Activated naive CD4-positive, alpha-beta T cell treated with Interleukin-2 at 50 U/mL for 16 hours (primary cell): ENCODE results near the gene DGCR6L.
A peak's percentile ranks its signal among the peaks of the same experiment; 100 is the strongest.
"Not testable (repeated sequence)": the region's sequence is repeated elsewhere in the genome, so short reads cannot be mapped to it uniquely, and the experiment has no call there.

Source experiments
- DNase-seq: peaks from one replicate; pipeline ENCODE4 v3.0.0-alpha.2; 2020

The DGCR6L gene

DNA sequence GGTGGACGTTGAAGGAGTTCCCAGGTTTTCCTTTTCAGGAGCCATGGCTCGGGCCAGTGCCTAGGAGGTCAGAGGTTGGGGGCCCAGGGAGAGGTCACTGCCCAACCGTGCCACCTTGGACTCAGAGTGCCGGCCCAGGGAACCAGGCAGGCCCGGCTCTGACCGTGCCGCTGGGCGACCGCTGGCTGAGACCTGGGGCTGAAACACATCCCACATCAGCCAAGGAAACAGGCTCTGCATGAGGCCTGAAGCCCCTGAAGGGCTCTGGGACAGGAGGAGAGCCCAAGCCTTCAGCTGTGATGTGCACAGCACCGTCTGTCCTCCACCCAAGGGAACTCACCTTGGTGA lies 29.8 kb downstream of the DGCR6L start:
- no peak for DNase-seq

DNA sequence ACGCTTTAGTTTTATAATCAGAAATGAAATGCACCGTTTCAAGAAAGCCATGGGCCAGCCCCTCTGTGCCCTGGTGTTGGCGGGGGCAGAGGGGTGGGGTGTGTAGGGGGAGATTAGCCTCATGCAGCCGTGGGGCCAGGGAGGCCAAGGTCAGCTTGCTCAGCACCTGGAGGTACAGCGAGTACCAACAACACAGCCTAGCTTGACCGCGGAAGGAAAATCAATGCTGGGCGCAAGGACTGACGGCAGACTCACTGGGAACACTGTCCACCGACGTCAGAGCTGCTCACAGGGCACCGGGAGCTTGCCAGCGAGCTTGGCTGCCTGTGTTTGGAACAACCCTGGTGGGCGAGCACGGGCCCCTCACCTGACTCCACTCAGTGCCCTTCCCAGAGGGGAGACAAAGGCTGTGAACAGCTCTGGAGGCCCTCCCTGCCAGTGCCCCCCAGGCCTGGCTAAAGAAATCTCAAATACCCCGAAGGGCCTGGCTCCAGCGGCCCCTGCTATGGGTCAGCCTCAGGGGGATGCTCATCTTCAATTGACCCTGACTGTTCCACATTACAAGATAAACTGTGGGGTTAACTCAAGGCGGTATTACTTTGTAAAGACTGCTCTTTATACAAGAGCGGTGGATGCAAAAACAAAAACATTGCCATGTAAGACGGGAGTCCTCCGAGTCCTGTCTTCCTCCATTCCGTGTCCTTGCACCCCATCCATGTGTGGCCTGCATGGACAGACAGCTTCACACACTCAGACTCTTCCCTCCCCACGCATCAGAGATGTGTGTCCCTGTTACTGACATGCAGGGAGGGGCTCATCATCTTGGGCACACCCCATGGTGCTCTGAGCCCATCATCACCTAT lies 30.4 kb downstream of the DGCR6L start:
- not testable (repeated sequence) for DNase-seq

DNA sequence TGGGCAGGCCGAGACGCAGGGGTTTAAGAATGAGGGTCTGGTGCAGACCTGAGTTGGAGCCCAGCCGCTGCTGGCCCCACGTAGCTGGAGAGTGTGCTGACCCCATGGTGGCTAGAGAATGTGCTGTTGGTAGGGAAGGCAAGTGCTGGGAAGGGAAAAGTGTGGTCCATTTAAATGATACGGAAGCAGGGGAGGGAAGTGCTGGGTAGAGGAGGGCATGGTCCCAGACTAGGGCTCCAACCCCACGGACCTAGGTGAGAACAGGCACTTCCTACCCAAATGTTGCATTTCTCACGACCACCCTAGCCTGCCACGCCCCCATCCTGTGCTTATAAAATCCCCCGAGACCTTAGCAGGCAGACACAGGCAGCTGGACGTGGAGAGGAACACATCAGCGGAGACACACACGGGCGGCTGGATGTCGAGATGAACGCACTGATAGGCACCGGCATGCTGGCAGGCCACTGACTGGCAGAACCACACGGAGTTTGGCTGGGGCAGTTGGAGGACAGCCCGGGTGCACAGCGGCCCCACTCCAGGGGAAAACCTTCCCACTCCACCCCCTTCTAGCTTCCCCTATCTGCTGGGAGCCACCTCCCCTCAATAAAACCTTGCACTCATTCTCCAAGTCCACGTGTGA lies 33.0 kb downstream of the DGCR6L start:
- DNase-seq, result not testable (repeated sequence)

DNA sequence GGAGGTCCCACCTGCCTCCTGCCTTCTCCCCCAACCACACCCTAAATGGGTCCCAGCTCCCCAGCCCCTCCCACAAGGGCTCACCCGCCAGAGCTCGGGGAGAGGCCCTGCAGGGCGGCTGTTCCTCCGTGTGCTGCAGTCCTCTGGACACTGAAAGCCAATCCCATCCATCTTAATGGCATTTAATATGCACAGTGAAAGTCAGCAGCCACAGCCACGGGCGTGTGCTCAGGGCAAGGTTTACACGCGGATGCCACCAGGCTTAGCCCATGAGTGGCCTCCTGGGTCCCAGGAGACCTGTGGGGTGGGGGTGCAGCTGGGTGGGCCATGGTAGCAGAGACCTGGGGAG lies 33.6 kb downstream of the DGCR6L start:
- not testable (repeated sequence) for DNase-seq

DNA sequence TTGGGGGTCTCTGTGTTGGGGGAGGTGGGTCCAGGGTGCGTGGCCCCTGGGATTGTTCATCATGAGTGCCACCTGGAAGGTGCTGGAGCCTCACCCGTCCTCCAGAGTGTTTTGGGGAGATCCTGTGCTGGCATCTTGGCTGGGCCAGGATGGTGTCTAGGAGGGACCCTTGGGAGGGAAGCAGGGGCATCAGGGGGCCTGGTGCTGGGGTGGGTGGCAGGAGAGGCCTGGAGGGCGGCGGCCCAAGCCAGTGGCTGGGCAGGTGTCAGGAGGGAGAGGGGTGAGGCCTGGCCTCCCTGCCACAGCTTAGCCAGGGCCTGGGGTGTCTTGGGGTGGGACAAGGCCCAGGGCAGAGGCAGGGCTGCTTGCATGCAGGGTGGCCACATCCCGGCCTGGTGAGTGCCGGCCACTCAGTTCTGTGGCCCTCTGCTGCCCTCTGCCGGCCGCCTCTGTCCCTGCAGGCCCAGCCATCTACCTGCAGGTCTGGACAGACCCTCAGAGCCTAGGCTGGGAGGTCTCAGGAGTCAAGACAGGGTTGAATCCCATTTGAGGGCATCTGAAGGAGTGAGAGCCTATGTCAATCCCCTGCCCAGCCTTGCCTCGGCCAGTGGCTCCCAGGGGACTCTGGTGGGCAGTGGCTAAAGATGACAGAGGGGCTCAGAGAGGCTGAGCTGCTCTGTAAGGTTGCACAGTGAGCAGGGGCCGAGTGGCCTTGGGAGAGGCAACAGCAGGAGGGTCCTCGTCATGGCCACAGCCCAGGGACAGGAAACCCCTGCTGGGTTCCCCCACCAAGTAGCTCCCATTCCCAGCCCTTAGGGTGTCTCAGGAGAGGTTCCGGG lies 34.2 kb downstream of the DGCR6L start:
- DNase-seq, result peak; percentile 84

DNA sequence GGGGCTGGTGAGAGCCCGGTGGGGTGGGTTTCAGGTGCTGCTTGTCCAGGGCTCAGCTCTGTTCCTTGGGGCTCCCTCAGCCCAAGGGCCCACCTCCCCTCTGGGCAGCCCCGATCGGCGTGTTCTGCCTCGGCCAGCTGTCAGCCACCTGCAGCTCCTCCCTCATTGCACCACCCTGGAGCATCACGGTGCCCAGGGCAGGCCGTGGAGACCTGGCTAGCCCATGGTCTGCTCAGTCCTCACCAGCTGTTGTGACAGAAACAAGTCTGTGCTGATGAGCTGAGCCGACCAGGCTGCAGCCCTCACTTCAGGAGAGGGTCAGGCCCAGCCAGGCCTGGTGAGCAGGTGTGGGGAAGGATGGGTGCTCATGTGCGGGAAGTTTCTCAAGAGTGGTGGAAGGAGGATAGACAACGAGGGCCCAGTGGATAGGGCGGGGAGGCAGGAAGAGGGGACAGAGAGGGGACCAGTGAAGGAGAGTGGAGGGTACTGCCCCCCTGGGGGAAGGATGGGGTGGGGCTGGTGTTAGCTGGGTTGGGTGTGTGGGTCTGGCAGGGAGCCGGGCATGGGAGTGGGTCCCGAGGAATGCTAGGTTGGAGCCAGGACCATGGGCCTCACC lies 35.3 kb downstream of the DGCR6L start:
- no peak for DNase-seq

DNA sequence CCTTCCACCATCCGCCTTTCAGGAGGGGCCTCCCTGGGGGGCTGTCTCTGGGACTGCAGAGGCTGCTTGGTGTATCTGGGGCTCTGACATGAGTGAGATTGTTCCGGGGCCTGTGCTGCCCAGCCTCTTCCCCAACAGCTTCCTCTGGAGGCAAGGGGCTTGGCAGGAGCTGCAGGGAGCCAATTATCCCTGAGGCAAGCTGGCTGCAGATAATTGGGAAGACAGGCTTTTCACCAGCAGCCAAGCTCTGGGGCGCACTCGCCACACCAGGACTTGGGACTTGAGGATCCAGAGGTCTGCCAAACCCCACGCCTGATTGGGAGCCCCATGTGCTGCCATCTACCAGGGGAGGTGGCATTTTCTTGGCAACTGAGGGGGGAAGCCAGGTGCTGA lies 36.2 kb downstream of the DGCR6L start:
- DNase-seq, result no peak

DNA sequence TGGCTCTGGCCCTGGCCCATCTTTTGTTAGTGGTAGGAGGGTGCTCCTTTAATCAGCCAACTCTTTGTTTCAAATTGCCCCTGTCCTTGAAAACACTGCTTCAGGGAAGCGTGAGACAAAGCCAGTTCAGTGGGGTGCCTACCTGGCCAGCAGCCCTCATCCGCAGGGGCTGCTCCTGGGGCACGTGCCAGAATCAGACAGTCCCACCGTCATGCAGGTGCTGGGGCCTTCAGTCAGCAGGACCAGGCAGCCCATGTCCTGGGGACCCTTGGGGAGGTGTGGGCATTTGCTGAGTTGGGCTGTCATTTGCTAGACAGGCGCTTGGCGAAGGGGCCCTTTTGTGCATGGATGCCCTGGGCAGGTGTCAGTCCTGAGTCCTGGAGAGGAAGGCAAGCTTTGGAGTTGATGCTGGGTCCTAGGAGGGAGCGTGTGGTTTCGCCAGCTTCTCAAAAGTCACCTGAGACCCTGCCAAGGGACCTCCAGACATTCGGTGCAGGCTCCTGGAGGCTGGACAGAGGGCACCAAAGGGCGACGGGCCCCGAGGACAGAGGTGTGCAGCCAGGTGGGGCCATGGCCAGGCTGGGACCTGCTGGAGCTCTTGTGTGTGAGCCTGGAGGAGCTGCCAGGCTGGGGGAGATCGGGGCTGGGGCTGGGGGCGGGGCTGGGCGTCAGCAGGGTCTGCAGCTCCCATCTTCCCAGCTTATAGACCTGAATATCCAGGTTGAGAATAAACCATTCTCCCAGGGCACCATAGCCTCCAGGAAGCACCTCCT lies 36.8 kb downstream of the DGCR6L start:
- no peak for DNase-seq

DNA sequence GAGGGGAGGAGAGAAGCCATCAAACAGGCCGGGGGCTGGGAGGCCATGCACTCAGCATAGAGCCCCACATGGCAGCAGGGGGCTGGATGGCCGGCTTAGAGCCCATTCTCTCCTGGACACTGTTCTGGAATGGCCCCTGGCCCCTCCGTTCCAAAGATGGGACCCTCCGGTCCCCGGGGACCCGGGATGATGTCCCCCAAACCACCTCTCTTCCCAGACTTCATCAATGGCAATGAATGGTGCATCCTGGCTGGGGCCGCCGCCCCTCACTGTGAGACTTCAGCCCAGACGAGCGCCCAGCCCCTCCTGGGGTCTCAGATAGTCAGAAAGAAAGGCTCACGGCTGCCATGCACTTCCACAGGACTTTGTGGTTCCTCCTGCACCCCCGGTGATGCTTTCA lies 38.0 kb downstream of the DGCR6L start:
- no peak for DNase-seq

DNA sequence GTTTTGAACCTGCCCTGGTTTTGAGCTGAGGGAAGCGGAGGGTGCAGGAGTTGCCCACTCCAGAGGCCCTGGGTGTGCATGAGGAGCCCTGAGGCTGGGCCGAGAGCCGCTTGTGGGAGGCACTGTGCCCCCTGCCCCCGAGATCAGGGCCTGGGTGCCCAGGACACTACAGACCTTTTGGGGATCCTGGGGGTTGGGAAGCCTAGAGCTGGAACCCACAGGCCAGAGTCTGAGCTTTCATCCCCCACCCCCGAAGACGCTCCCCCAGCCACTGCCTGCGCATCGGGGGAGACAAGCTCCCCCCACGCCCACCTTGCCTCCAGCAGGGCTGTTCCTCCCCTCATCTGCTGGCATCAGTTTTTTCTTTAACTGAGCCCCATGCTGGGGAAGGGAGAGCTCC lies 38.4 kb downstream of the DGCR6L start:
- DNase-seq, result not testable (repeated sequence)

DNA sequence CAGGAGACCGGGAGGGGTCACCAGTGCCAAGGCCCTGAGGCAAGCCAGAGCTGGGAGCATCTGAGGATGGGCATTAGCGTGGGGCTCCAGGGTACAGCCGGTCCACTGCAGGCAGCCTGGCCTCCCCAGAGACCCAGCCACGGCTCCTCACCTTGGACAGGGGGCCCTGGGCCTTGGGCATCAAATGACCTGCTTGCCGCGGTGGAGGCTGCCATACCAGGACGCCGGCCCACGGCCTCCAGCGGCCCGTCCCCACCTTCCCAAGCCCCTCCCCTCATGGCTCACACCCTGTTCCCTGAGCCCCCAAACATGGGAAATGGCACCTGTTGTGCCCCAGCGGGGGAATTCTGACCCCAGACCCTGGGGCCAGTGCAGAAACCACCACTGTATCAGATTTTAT lies 39.0 kb downstream of the DGCR6L start:
- DNase-seq, result no peak

DNA sequence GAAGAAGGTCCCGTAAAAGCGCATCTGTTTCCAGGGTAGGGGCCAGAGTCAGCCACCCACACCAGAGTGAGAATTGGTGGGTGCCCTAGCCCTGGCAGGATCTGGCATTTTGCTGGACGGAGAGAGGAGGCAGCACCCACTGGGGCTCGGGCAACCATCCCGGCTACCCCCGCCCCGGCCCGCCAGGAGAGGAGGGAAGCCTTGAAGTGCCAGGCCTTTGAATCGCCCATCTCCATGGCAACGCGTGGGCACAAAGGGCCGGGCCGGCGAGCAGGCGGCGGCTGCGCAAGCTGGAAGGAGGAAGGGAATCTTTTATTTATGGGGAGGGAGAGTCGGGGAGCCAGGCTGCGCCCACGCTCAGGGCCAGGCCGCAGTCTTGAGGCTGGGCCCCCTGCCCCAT lies 39.7 kb downstream of the DGCR6L start:
- DNase-seq, result not testable (repeated sequence)

DNA sequence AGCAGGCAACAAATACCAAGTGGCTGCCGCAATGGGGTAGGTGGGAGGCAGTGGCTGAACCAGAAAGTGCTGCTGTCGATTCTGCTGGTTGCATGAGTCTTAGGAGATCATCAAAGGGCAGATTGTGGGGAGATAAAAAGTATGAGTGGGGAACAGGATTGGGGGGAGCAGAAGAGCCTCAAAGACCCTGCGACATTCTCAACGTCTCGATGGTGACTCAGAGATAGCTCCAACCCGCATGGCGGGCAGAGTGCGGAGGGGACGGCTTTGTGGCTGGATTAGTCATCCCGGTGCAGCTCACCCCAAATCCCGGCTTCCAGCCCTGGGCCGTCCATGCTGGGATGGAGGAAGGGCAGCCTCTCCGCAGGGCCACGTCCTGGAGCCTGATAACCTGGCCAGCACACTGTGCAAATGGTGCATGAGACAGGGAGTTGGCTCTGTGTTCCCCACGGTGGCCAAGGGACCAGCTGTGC lies 40.2 kb downstream of the DGCR6L start:
- no peak for DNase-seq

DNA sequence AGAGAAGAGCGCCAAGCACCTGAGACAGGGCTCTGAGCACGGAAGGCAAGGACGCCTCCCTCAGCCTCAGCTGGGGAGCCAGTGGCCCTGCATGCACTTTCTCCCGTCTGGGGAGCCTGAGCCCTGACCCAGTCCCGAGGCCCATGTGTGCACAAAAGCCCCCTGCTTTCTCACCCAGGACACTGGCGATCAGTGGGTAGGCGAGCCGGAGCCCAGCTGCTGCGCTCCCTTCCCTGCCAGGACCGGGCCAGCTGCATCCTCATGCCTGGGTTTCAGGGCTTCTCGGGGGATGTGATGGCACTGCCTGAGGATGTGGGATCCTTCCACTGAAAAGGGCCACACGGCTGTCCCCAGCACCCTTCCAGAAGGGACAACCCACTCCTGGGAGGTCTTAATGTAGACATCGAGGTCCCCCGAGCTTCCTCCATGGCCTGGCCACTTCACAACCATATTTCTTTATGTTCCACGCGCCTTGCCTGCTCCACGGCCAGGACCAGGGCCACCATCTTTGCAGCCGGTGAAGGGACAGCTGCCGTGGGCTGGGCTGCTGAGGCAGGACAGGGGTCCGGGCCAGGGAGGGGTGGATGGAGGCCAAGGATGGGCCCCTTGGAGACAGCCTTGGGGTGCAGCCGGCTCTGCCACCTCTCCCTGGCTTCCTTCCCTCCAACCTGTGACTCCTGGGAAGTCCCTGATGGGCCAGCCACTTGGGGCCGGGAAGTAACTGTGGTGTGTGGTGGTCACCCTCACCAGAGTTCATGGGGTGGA lies 41.0 kb downstream of the DGCR6L start:
- DNase-seq, result not testable (repeated sequence)

DNA sequence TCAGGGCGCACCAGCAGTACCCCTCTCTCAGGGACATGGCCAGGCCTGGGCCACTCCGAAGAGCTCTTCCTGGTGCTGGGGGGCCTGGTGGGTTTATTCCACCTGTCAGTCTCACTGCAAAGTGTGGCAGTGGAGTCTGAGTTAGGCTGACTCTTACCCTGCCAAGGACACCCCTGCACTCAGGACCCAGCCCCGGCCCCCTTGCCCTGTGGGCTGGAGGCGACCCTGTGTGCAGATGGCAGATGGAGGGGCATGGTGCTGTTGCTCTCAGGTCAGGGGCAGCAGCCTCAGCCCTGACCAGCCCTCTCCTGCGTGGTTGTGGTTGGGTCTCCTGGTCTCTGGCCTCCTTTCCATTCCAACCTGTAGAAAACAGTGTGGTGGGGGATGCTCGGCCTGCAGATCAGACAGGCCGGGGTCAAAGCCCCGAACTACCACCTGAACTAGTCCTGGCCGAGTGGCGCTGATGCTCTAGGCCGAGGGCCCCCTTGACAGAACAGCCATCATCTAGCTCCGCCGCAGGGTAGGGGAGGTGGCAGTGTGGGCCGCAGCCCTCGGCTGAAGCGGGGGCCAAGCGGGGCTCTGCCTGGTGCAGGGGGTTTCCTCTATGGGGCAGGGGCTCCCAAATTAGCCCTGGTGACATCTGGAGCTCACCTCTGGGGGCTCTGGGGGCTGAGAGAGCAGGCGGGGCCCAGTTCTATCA lies 41.8 kb downstream of the DGCR6L start:
- not testable (repeated sequence) for DNase-seq

DNA sequence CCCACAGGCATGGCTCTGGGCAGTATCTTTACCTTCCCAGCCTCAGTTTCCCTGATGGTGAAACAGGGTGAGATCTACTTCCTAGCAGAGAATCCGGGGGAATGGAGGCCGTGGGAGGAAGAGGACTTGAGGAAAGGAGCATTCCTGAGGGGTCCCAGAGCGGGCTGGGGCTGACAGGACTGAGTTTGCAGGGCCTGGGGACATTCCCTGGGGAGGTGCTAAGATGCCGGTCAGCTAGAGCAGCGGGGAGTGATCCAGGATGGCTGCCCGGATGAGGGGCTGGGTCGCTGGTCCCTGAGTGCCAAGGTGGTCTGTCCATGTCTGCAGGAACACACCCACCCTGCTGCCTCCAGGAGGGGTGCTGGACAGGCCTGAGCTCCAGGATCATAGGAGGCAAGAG lies 43.4 kb downstream of the DGCR6L start:
- no peak for DNase-seq

DNA sequence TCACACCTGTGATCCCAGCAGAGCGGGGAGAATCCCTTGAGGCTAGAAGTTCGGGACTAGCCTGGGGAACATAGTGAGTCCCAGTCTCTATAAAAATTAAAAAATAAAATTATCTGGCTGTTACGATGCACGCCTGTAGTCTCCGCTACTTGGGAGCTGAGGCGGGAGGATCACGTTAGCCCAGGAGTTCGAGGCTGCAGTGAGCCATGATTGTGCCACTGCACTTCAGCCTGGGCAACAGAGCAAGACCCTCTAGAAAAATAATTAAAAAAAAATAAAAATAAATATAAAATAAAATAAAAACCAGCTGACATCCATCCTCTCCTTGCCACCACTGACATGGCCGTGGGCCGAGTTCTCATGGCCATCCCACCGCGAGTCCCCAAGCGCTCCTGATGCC lies 44.0 kb downstream of the DGCR6L start:
- no peak for DNase-seq

DNA sequence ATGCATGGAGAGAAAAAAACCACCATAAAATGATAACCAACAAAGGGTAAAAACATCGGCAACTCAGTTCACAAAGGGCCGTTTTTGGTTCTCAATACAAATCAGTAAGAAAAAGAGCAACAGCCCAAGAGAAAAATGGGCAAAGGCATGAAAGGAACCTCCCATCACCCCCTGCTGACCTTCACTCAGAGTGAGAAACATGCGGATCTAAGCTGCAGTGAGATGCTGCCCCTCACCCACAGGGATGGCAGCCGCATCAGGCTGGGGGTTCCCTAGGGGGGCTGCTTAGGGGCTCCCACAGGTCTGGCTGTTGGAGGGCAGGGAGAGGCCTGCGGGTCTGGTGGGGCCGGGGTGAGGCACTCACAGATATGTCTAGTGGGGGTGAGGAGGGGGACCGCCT lies 44.5 kb downstream of the DGCR6L start:
- not testable (repeated sequence) for DNase-seq

DNA sequence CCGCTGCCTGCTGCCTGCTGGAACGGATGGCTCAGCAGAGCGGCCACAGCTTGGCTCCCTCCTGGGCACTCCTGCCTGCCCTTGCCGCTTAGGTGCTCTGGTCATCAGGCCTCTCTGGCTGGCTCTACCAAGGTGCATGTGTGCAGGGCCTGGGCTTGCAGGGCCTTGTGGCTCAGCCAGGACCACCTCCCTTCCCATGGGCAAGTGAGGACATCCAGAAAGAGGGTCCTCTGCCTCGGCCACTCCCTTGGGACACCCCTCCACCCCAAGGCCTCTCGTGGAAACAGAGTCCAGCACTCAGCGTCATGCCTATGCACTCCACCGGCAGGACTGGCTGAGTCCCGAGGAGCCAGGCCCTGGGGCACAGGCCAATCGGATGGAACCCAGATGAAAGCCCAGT lies 45.5 kb downstream of the DGCR6L start:
- DNase-seq, result not testable (repeated sequence)

DNA sequence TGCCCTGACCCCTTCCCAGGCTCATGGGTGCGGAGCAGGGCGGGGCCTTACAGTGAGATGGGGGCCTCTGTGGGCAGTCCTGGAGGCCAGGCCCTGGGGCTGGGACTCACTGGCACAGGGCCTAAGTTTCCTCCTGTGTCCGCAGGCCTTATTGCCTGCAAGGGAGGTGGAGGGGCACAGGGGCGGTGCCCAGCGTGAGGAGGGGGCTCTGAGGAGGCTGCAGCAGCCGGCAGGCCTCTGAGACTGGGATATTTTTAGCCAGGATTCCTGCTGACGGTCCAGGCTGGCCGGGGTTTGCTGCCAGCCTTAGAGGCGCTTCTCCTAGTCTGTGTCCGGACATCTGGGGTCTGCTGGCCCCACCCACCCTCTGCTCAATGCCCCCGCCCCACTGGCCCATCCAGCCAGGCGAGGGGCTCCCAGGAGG lies 46.1 kb downstream of the DGCR6L start:
- DNase-seq, result no peak

DNA sequence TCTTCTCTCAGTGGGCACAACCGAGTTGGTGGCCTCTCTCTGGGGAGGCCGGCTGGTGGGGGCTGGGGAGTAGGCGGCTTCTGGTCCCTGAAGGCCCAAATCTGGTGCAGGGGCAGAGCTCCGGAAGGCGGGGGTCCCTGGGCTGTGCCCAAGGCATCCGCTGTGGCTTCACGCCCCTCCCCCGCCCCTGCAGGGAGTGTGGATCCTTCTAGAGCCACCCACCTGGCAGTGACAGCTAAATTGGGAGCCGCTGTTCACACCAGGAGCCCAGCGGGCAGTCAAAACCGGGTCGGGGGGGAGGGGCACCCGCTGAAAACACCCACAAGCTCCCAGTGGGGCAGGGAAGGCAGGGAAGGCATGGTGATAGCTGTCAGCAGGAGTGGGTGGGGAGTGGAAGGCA lies 47.2 kb downstream of the DGCR6L start:
- DNase-seq, result no peak
